Measurements from ENCODE around the gene FSTL3.
"Not testable (repeated sequence)": the region's sequence is repeated elsewhere in the genome, so short reads cannot be mapped to it uniquely, and the experiment has no call there.

The FSTL3 gene

GRCh38 chr19:682678-683320 is 6.6 kb downstream of the FSTL3 start:
- DNase-seq (ENCODE audit: low read depth): no peak

DNA sequence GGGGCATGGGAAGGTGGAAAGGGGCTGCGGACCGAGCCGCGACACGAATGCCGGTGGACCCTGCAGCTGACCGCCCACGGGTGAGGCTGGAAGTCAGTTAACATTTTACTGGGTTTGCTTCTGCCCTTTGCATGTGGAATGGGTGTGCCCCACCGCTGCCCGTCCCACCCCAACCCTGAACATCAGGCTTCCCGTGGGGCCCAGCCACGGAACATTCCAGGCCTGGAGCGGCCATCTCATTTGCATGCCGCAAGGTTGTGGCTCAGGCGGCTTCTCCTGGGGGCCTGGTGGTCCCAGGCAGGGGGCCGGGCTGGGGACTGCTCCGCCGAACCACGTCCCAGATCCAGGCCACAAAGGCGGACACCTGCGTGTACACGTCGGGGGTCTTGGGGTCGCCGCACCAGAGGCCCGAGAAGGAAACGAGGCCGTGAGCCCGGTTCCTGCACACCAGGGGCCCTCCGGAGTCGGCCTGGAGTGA is 9.3 kb downstream of the FSTL3 start:
- no peak for DNase-seq (ENCODE audit: low read depth)

- no peak for DNase-seq (ENCODE audit: low read depth)
Measured at GRCh38 chr19:686589-687297, 10.6 kb downstream of the FSTL3 start.

DNA sequence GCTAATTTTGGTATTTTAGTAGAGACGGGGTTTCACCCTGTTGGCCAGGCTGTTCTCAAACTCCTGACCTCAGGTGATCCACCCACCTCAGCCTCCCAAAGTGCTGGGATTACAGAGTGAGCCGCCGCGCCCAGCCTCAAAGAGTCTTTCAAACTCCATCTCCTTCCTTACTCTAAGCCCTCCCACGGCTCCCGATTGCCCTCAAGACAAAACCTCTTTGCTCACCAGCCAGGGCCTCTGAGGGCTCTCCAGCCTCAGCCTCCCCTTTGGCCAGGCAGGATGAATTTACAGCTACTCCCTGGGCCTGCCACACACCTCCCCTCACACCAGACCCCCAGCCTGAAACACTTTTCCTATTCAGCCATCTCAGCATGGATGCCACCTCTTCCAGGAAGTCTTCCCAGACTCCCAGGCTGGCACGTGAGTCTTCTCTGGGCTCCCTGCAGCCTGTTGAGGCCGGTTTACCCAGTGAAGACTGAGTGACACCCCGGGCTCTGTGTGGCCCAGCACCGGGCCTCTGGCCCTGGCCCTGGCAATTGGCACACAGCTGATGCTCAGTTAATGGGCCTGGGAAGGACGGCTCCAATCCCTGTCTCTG is 11.5 kb downstream of the FSTL3 start:
- DNase-seq (ENCODE audit: low read depth): no peak

GRCh38 chr19:688214-688613 is 12.0 kb downstream of the FSTL3 start:
- DNase-seq (ENCODE audit: low read depth): no peak

DNA sequence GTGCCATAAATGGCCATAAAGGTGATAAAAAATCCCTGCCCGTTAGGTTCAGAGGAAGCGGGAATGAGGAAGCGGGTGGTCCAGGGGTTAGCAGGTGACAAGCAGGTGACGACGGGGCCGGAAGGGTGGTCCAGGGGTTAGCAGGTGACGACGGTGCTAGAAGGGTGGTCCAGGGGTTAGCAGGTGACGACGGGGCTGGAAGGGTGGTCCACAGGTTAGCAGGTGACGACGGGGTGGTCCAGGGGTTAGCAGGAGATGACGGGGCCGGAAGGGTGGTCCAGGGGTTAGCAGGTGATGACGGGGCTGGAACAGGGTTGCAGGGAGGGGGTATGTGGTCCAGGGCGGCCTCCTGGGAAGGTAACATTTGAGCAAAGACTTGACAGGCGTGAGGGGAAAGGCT is 12.8 kb downstream of the FSTL3 start:
- no peak for DNase-seq (ENCODE audit: low read depth)

- DNase-seq (ENCODE audit: low read depth): no peak
Measured at GRCh38 chr19:690203-690602, 14.0 kb downstream of the FSTL3 start.

GRCh38 chr19:694481-695351 is 18.5 kb downstream of the FSTL3 start:
- DNase-seq (ENCODE audit: low read depth): no peak

DNA sequence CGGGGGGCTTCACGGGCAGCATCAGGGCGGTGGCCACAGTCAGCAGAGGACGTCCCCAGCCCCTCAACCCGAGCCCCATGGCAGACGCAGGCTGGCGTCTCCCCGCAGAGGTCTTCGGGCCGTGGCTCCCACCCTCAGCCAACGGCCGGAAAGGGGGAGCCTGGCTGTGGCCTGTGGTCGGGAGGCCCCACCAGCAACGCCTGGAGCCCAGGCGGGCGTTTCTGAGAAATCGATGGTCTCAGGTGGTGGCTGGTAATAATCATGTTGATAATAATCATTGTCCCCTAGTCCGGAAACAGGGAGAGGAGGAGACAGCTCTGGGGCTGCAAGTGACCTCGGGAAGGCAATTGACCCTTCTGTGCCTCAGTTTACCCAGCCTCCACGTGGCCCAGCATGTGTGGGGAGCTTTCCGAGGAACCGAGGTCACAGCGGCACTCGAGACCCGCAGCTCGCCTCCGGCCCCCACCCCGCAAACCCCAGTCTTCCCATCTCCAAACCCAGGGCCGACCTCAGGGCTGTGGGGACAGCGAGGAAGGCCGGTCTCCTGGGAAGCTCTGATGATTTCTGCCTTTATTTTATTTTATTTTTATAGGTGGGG is 19.3 kb downstream of the FSTL3 start, which contains the start of gene PRSS57:
Gene PRSS57 (minus strand): TSS at position 101 of the 598 bp plus-strand sequence. CDS start 22 bp downstream, at position 79.
- no peak for DNase-seq (ENCODE audit: low read depth)

GRCh38 chr19:698529-698928 is 22.3 kb downstream of the FSTL3 start:
- not testable (repeated sequence) for DNase-seq (ENCODE audit: low read depth)

DNA sequence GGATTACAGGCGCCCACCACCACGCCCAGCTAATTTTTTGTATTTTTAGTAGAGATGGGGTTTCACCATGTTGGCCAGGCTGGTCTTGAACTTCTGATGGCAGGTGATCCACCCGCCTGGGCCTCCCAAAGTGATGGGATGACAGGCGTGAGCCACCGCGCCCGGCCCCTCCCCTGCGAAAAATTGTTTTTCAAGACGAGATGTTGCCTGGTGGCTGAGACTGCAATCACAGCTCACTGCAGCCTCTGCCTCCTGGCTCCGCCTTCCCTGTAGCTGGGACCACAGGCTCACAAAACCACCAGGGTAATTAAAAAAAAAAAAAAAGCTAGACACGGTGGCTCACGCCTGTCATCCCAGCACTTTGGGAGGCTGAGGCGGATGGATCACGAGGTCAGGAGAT is 23.7 kb downstream of the FSTL3 start:
- DNase-seq (ENCODE audit: low read depth): not testable (repeated sequence)

- not testable (repeated sequence) for DNase-seq (ENCODE audit: low read depth)
Measured at GRCh38 chr19:702847-703246, 26.7 kb downstream of the FSTL3 start.

DNA sequence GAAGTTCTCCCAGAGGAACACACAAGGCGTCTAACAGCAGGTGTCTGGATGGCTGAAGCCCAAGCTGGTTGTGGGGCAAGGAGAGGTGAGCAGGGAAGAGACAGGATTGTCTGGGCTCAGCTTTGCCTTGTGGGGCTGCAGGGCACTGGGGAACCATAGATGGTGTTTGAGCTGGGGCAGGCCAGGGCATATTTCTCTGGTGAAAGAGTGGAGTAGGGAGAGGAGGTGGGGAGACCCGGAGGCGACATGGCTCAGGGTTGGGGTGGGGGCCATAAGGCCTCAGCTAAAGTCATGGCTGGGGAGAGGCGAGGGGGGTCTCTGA is 27.1 kb downstream of the FSTL3 start:
- no peak for DNase-seq (ENCODE audit: low read depth)

- DNase-seq (ENCODE audit: low read depth): no peak
Measured at GRCh38 chr19:703651-704446, 27.7 kb downstream of the FSTL3 start.

- DNase-seq (ENCODE audit: low read depth): no peak
Measured at GRCh38 chr19:704447-704741, 28.2 kb downstream of the FSTL3 start.

GRCh38 chr19:708154-709143 is 32.3 kb downstream of the FSTL3 start, which contains the start of gene PALM:
TSS of gene PALM (plus strand) at chr19:708935. CDS start at chr19:709147, 212 bp downstream.
- DNase-seq (ENCODE audit: low read depth): no peak

DNA sequence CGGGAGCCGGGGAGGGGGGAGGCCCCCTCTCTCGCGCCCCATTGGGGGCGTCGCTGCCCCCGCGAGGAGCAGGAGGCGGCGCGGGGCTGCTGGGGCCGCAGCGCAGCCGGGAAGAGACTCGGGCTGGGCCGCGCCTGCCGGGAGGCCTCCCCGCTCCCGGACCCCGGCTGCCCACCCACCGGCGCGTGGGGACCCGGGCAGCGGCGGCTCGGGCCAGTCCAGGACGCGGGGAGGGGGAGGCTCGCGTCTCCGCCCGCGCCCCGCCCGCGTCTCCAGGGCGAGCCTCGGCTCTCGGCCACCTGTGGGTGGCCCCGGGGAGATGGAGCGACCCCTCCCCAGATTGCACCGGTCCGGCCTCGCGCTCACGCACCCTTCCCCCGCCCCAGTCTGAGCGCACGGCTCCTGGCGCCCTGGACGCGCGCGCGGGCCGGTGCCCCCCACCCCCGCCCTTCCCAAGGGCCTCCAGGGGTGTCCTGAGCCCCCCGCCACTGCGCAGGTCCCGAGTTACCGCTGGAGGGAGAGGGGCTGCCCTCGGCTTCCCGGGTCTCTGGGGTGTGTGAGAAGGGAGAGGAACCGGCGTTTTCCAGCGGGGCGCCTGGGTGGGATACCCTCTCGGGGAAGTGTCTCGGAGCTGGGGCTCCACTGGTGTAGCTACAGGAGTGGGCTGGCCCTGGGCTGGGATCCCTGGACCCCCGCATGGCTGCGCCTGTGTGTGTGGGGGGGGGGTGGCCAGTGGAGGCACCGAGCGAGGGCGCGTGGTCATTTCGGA is 33.2 kb downstream of the FSTL3 start:
- DNase-seq (ENCODE audit: low read depth): no peak

- DNase-seq (ENCODE audit: low read depth): no peak
Measured at GRCh38 chr19:709965-710571, 33.9 kb downstream of the FSTL3 start.

DNA sequence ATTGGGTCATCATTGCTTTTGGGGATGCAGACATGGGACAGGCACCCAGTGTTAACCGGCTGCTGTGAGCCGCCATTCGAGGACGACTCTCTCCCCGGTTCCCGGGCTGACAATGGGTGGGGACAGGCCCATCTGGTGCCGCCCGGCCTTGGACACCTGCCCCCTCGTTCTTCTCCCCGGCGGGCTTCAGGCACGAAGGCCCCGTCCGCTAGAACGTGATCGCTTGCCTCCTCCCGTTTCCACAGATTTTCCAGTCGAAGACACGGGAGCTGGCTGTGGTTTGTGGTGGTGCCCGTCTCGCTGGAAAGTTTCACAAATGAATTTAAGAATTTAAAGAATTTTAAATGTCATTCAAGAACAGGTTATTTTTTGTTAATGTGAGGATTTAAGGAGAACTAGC is 34.6 kb downstream of the FSTL3 start:
- no peak for DNase-seq (ENCODE audit: low read depth)

All from stromal cell of bone marrow (primary cell).